Liver (tissue), 4 donors: ENCODE data around the gene CFL1. TPM values are rescaled to one million over a fixed set of nuclear protein-coding genes. Genes with fewer than 3 reads are reported as not detected.

ENCODE experiments used
- polyA plus RNA-seq, 2 donors: library from polyadenylated mRNA; stranded (reverse) in 1 of 2; unstranded in 1 of 2; fragments of 200-250 nt in 1 of 2; fragments of >200 nt in 1 of 2; fragmentation: Nextera tagmentation in 1 of 2; extraction: Ambion mirVana in 1 of 2; gene quantifications; one replicate each; pipeline versions ENCODE4 v1.2.1 to v1.2.3, GENCODE V29; 2013 to 2015
- total RNA-seq, 2 donors: library from RNA; depleted of rRNA; stranded (reverse); fragments of >200 nt; gene quantifications; one replicate each; pipeline ENCODE4 v1.2.3, GENCODE V29; 2014
- donor health status: healthy.
- donor health status: healthy.
- donor health status: healthy.

CFL1 gene
- total and polyA plus RNA-seq, 4 donors = 184 to 498 (median 282) TPM

Other genes with a start within 250 kb of the CFL1 start
- gene MAP3K11, start 244.0 kb downstream of the CFL1 start, total RNA-seq = 10 to 100 TPM; 23.7 to 49.3 TPM
- 10 to 100 TPM; 22.9 to 49.7 TPM for gene MAP3K11, start 244.0 kb downstream of the CFL1 start, polyA plus RNA-seq
- 10 to 100 TPM; 11.5 to 13.4 TPM for gene PCNX3, start 242.4 kb downstream of the CFL1 start, total RNA-seq
- 10 to 100 TPM in 1 of 2 donors, 1 to 10 TPM in 1; 4.7 to 12.8 TPM for gene PCNX3, start 242.4 kb downstream of the CFL1 start, polyA plus RNA-seq
- 10 to 100 TPM; 15.4 to 34.9 TPM for gene SIPA1, start 220.1 kb downstream of the CFL1 start, total RNA-seq
- 10 to 100 TPM; 16.1 to 29.5 TPM for gene SIPA1, start 220.1 kb downstream of the CFL1 start, polyA plus RNA-seq
- gene RELA, start 195.3 kb downstream of the CFL1 start, total RNA-seq = 10 to 100 TPM; 11.1 to 22.6 TPM
- 10 to 100 TPM; 21.3 to 30.7 TPM for gene RELA, start 195.3 kb downstream of the CFL1 start, polyA plus RNA-seq
- 10 to 100 TPM; 16.1 to 20.7 TPM for gene KAT5, start 145.9 kb downstream of the CFL1 start, total RNA-seq
- gene KAT5, start 145.9 kb downstream of the CFL1 start, polyA plus RNA-seq = 10 to 100 TPM; 15.5 to 22.9 TPM
- 10 to 100 TPM; 20.5 to 32.4 TPM for gene RNASEH2C, start 137.4 kb downstream of the CFL1 start, total RNA-seq
- gene RNASEH2C, start 137.4 kb downstream of the CFL1 start, polyA plus RNA-seq = 10 to 100 TPM; 45.7 to 72.1 TPM
- 10 to 100 TPM in 1 of 2 donors, 1 to 10 TPM in 1; 4.7 to 10.8 TPM for gene AP5B1, start 77.2 kb downstream of the CFL1 start, total RNA-seq
- gene AP5B1, start 77.2 kb downstream of the CFL1 start, polyA plus RNA-seq = 1 to 10 TPM; 2.0 to 5.2 TPM
- gene OVOL1, start 71.1 kb downstream of the CFL1 start, total RNA-seq = under 1 TPM in 1 of 2 donors, not detected in 1; 0.05 TPM
- gene OVOL1, start 71.1 kb downstream of the CFL1 start, polyA plus RNA-seq = not detected
- gene SNX32, start 24.2 kb downstream of the CFL1 start, total RNA-seq = under 1 TPM; under 0.01 to 0.09 TPM
- gene SNX32, start 24.2 kb downstream of the CFL1 start, polyA plus RNA-seq = under 1 TPM; 0.02 to 0.38 TPM
- 10 to 100 TPM; 20.2 to 24.7 TPM for gene MUS81, start 2.3 kb upstream of the CFL1 start, total RNA-seq
- gene MUS81, start 2.3 kb upstream of the CFL1 start, polyA plus RNA-seq = 10 to 100 TPM; 11.0 to 12.9 TPM
- gene EFEMP2, start 14.6 kb upstream of the CFL1 start, total RNA-seq = 1 to 10 TPM; 5.0 to 5.2 TPM
- 10 to 100 TPM in 1 of 2 donors, 1 to 10 TPM in 1; 5.5 to 10.7 TPM for gene EFEMP2, start 14.6 kb upstream of the CFL1 start, polyA plus RNA-seq
- 1 to 10 TPM; 1.3 to 2.9 TPM for gene CTSW, start 21.7 kb upstream of the CFL1 start, total RNA-seq
- gene CTSW, start 21.7 kb upstream of the CFL1 start, polyA plus RNA-seq = 1 to 10 TPM; 2.0 to 2.2 TPM
- gene FIBP, start 30.3 kb upstream of the CFL1 start, total RNA-seq = 10 to 100 TPM; 23.7 to 45.4 TPM
- gene FIBP, start 30.3 kb upstream of the CFL1 start, polyA plus RNA-seq = 10 to 100 TPM; 27.2 to 30.9 TPM
- gene CCDC85B, start 32.5 kb upstream of the CFL1 start, total RNA-seq = 1 to 10 TPM; 6.8 to 7.0 TPM
- gene CCDC85B, start 32.5 kb upstream of the CFL1 start, polyA plus RNA-seq = 10 to 100 TPM in 1 of 2 donors, 1 to 10 TPM in 1; 4.3 to 12.6 TPM
- under 1 TPM in 1 of 2 donors, not detected in 1; 0.17 TPM for gene FOSL1, start 42.2 kb upstream of the CFL1 start, total RNA-seq
- gene FOSL1, start 42.2 kb upstream of the CFL1 start, polyA plus RNA-seq = under 1 TPM in 1 of 2 donors, not detected in 1; 0.20 TPM
- 1 to 10 TPM; 4.4 to 9.9 TPM for gene C11orf68, start 60.9 kb upstream of the CFL1 start, total RNA-seq
- 10 to 100 TPM; 12.6 to 15.4 TPM for gene C11orf68, start 60.9 kb upstream of the CFL1 start, polyA plus RNA-seq
- 10 to 100 TPM; 18.1 to 47.2 TPM for gene DRAP1, start 61.2 kb upstream of the CFL1 start, total RNA-seq
- 10 to 100 TPM; 37.3 to 57.3 TPM for gene DRAP1, start 61.2 kb upstream of the CFL1 start, polyA plus RNA-seq
- gene TSGA10IP, start 87.3 kb upstream of the CFL1 start, total RNA-seq = not detected
- gene TSGA10IP, start 87.3 kb upstream of the CFL1 start, polyA plus RNA-seq = under 1 TPM in 1 of 2 donors, not detected in 1; 0.02 TPM
- gene SART1, start 103.6 kb upstream of the CFL1 start, total RNA-seq = 10 to 100 TPM; 15.1 to 24.3 TPM
- gene SART1, start 103.6 kb upstream of the CFL1 start, polyA plus RNA-seq = 10 to 100 TPM; 13.6 to 15.1 TPM
- gene EIF1AD, start 144.0 kb upstream of the CFL1 start, total RNA-seq = 10 to 100 TPM; 15.9 to 18.2 TPM
- gene EIF1AD, start 144.0 kb upstream of the CFL1 start, polyA plus RNA-seq = 10 to 100 TPM in 1 of 2 donors, 1 to 10 TPM in 1; 6.3 to 12.6 TPM
- gene BANF1, start 144.3 kb upstream of the CFL1 start, total RNA-seq = 10 to 100 TPM; 10.7 to 11.1 TPM
- 10 to 100 TPM; 83.0 to 100.0 TPM for gene BANF1, start 144.3 kb upstream of the CFL1 start, polyA plus RNA-seq
- gene CST6, start 153.8 kb upstream of the CFL1 start, total RNA-seq = not detected
- gene CST6, start 153.8 kb upstream of the CFL1 start, polyA plus RNA-seq = not detected
- under 1 TPM in 1 of 2 donors, not detected in 1; 0.17 TPM for gene CATSPER1, start 168.3 kb upstream of the CFL1 start, total RNA-seq
- not detected for gene CATSPER1, start 168.3 kb upstream of the CFL1 start, polyA plus RNA-seq
- not detected for gene GAL3ST3, start 191.0 kb upstream of the CFL1 start, total RNA-seq
- not detected for gene GAL3ST3, start 191.0 kb upstream of the CFL1 start, polyA plus RNA-seq
- 10 to 100 TPM; 55.7 to 67.6 TPM for gene SF3B2, start 194.2 kb upstream of the CFL1 start, total RNA-seq
- gene SF3B2, start 194.2 kb upstream of the CFL1 start, polyA plus RNA-seq = 10 to 100 TPM; 50.5 to 58.7 TPM
- 1 to 10 TPM; 7.1 to 9.1 TPM for gene PACS1, start 212.1 kb upstream of the CFL1 start, total RNA-seq
- gene PACS1, start 212.1 kb upstream of the CFL1 start, polyA plus RNA-seq = 1 to 10 TPM; 2.7 to 7.6 TPM